HG03378 (cell line): ENCODE results near the gene STK11IP.

Experiments
- ATAC-seq: cut with Tn5 transposase; IDR thresholded peaks from one replicate; pipeline ENCODE4 v1.9.1; 2021; ENCODE audit warnings: mild to moderate bottlenecking, moderate library complexity; ENCODE audit not compliant: unreplicated experiment

The STK11IP gene

GRCh38 chr2:219575566-219576504, 21.8 kb upstream of the STK11IP start:
- ATAC-seq: no peak

DNA sequence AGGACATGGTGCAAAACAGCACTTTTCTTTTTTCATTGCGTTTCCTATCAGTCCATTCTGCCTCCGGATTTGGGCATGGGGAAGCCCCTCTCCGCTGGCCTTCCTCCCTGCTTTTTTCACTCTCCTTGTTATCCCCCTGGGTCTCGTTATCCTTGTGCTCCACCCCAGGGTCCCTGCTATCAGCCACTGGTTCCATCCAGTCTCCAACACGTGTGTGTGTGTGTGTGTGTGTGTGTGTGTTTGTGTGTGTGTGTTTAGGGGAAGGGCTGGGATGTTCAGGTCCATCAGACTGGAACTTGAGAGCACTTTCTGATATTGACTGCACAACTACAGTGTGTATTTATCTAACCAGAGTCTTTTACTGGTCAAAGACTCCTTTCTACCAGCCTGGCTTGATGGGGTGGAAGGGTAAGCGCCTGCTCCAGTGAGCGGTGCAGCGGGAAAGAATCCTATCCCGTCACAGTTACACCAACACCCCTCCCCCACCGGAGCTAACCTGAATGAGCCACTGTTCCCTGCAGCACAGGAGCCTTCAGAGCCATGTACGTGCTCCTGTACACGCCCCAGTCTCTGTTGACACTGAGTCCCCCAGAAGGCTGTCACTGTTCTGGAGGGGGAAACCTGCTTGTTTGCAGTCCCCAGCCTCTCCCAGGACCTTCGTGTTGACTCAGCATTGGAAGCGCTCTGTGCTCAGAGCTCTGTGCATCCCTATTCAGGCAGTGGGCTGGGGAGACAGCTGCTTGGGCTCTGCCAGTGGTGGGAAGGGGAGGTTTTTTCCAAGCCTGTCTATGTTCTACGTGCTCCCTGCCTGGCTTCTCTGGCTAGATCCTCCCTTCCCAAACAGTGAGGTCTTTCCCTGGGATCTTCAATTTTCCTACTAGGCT, 20.9 kb upstream of the STK11IP start:
- ATAC-seq: no peak

DNA sequence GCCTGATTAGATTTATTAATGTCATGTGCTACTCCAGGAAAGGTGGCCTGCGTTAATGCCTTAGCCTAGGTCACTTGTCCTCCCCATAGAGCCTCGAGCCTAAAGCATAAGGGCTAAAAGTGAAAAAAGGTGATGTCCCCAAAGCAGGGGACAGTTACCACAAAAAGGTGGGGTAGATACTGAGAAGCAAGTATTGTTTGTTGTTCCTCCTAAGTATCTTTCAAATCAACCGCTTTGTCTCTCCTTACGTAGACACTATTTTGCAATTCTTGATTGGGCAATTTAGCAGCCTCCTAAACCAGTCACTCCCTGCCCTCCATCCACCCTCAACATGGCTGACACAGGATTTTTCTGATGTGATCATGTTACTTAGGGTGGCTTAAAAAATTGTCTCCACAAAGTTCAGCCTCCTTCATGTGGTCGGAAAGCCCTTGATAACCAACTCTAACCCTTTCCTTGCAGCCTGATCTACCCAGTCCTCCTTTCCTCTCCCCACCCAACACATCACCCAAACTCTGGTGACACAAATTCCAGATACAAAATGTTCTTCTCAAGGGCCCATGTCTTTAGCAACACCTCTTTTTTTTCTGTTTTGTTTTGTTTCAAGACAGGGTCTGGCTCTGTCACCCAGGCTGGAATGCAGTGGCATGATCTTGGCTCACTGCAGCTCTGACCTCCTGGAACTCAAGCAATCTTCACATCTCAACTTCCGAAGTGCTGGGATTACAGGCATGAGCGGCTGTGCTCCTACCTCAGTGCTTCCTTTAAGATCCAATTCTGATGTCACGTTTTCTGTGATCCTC, 18.6 kb upstream of the STK11IP start:
- ATAC-seq: no peak

GRCh38 chr2:219581346-219581745, 16.3 kb upstream of the STK11IP start:
- no peak for ATAC-seq

DNA sequence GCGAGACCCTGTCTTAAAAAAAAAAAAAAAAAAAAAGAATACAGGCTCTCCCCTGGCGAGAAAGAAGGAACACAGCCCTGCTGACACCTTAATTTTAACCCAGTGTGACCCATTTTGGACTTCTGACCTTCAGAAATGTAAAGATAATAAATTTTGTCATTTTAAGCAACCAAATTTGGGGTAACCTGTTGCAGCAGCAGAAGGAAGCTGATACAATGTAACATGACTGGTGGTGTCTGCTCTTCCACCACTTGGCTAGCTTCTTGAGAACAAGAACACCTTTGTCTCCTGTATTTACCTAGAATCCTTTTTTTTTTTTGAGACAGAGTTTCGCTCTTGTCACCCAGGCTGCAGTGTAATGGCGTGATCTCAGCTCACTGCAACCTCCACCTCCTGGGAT, 6.6 kb upstream of the STK11IP start:
- no peak for ATAC-seq

DNA sequence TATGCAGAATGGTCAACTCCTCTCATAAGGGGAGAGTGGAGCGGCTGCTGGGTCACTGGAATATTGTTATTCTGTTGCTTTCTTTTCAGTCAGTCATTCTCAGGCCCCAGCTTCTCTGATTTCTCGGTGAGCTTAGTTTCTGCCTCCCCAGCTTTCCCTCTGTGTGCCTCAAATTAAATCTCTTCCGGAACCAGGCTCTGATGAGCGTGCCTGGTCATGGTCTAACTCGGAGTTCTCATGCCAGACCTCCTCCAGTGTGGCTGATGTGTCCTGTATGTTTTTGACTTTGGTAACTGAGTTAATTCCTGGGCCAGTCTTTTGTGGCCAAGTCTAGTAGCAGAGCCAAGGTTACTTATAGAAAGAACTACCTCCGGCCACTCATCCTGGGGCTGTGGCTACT, 4.9 kb upstream of the STK11IP start:
- ATAC-seq: no peak

DNA sequence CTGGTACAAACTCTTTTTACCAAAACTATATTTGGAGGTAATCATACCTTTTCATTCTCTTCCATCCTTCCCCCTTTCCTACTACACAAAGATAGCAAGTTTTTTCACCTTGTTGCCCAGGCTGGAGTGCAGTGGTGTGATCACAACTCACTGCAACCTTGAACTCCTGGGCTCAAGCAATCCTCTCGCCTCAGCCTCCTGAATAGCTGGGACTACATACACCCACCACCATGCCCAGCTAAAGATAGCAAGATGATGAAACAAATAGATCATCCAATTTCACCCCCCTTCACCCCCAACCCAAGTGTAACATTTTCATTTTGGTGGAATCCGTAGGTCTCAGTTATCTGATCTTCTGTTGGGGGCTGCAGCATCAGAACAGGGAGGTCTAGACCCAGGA, 4.5 kb upstream of the STK11IP start:
- no peak for ATAC-seq

- ATAC-seq: no peak
Measured at GRCh38 chr2:219595256-219595655, 2.4 kb upstream of the STK11IP start.

- peak; percentile 12 for ATAC-seq
Measured at GRCh38 chr2:219596954-219597551, 604 bp upstream of the STK11IP start.

DNA sequence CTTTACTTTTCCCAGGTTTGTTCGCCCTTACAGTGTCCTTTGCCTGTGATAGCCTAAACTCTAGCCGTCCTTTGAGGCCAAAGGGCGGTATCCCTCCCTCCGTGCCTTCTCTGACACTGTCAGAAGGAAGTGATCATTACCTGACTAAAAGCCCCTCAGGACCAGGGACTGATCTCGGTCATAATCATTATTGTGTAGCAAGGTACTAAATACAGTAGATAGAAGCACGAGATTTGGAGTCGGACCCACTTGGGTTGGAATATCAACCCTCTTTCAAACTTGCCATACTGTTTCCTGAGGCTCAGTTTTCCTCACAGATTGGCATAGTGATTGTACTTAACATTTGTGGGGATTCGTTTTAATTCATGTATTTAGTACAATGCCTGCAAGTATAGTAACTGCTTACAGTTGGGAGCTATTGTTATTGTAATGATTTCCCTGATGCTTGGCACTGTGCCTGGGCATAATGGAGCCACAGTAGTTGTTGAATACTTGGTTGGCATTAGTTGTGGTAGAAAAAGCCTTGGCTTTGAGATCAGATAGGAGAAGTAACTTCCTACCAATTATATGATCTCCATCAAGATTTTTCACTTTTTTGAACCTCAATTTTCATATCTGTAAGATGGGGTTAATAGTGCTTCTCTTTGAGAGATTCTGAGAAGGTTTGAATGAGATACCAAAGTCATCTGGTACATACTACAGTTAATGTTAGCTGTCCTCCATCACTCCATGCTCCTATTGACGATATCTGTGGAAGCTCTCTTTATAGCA, 836 bp downstream of the STK11IP start:
- no peak for ATAC-seq

DNA sequence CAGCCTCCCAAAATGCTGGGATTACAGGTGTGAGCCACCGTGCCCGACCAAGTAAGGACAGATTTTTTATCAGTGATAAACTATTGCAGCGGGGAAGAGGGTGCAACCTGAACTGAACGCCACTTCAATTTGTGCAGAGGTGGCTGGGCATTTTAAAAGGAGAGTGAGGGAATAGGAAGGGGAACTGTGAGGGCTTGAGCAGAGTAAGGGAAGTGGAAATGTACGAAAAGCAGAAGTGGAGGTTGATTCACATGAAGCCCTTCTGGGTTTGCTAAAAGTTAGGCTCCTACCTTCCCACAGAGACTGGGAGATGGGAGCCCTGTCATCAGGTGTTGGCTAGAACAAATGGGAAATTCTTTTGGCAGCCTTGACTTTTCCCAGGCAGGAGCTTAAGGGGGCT, 6.1 kb downstream of the STK11IP start:
- no peak for ATAC-seq

DNA sequence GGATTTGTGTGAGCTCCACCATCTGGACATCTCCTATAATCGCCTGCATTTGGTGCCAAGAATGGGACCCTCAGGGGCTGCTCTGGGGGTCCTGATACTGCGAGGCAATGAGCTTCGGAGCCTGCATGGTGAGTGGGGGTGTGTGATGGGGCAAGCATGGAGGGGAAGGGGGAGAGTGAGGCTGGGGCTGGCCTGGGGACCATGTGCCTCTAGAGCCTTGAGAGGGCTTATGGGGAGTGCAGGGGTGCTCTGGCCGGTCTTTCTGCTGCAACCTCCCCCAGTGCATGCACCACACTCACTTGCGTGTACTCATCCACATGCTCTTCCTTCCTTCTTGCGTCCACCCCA, 7.9 kb downstream of the STK11IP start:
- no peak for ATAC-seq

DNA sequence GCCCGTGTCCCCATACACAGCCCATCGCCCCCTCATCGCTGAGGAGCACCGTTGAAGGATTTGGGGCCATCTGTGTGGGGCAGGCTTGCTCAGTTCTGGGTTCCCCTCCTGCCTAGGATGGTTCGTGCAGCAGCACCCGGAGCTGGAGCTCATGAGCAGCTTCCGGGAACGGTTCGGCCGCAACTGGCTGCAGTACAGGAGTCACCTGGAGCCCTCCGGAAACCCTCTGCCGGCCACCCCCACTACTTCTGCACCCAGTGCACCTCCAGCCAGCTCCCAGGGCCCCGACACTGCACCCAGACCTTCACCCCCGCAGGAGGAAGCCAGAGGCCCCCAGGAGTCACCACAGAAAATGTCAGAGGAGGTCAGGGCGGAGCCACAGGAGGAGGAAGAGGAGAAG, 10.3 kb downstream of the STK11IP start:
- ATAC-seq: no peak

DNA sequence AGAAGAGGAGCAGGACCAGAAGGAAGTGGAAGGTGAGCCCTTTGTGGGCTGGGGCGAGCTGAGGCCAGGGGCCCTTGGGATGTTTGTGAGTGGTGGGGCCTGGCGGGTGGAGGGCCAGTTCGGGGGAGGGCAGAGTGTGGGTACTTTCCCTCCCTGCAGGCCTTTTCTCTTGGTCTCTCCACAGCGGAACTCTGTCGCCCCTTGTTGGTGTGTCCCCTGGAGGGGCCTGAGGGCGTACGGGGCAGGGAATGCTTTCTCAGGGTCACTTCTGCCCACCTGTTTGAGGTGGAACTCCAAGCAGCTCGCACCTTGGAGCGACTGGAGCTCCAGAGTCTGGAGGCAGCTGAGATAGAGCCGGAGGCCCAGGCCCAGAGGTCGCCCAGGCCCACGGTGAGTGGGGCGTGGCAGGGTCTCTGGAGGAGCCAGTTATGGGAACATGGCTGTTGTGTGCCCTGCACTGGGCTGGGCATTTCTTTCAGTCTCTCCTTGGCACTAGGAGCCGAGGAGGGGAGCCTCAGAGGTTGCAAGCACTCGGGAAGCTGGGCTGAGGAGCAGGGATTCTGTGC, 10.8 kb downstream of the STK11IP start:
- no peak for ATAC-seq

- no peak for ATAC-seq
Measured at GRCh38 chr2:219609149-219609750, 11.6 kb downstream of the STK11IP start.

DNA sequence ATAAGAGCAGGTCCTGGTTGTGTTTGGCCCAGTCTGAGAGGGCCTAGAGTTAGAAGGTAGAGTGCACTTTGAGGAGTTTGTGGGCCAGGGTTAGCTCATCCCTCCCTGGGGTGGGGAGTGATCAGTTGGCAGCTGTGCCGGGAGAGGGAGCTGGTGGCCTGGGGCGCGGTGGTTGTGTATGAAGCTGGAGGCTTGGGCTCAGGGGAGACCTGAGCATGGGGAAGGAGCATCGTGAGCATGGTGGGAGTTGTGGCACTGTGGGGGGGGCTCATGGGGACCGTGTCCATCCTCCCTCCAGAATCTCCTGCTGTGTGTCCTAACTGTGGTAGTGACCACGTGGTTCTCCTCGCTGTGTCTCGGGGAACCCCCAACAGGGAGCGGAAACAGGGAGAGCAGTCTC, 13.6 kb downstream of the STK11IP start:
- no peak for ATAC-seq

- no peak for ATAC-seq
Measured at GRCh38 chr2:219611866-219612576, 14.4 kb downstream of the STK11IP start.

- ATAC-seq: no peak
Measured at GRCh38 chr2:219612577-219613286, 15.1 kb downstream of the STK11IP start.
